H1 (cell line): ENCODE data around the gene KCNJ12. TPM values are rescaled to one million over a fixed set of nuclear protein-coding genes. Genes with fewer than 3 reads are reported as not detected.

Source experiments
- SP1 ChIP-seq: IDR thresholded peaks from 2 replicates; pipeline ENCODE4 v1.6.1; 2011; ENCODE audit warnings: low read depth, low read length
- polyA plus RNA-seq, 7 experiments: library from polyadenylated mRNA; depleted of rRNA in 3 of 7; stranded (reverse) in 5 of 7; unstranded in 2 of 7; fragments of >200 nt in 5 of 7; fragments of 200-250 nt in 2 of 7; gene quantifications; 1 replicate in 5 of 7; 2 replicates in 1 of 7; 4 replicates in 1 of 7; pipeline versions ENCODE4 v1.2.1 to v1.2.3, GENCODE V29; 2011 to 2013; ENCODE audit warnings: missing spikeins in 2 of 7, mixed read lengths in 2 of 7
- total RNA-seq: library from RNA; stranded (reverse); fragmentation: NEBNext Ultra II Directional; extraction: Animal tissue kit (Norgen Biotek cat#: 25700); gene quantifications from 2 replicates; pipeline ENCODE4 v1.2.1, GENCODE V29; 2021

The KCNJ12 gene
- total and polyA plus RNA-seq, 2 of the 8 experiments (the other 6 are each of a cell fraction or from before 2014, with no cell fraction given) = 1.2 to 1.5 TPM

- no peak for TF ChIP-seq SP1
These were observed 18.2 kb upstream of the KCNJ12 start (continued) for GRCh38 chr17:21357696-21358656.
